ENCODE measurements around the gene CHMP3.

DNA sequence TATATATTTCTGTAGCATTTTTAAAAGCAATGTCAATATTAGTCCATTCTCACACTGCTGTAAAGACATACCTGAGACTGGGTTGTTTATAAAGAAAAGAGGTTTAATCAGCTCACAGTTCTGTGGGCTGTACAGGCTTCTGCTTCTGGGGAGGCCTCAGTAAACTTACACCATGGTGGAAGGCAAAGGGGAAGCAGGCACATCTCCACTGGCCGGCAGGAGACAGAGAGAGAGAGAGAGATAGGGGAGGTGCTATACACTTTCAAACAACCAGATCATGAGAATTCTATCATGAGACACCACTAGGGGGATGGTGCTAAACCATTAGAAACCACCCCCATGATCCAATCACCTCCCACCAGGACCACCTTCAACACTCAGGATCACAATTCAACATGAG is 43.1 kb downstream of the CHMP3 start:
- TF ChIP-seq EZH2 (IDR thresholded peaks at IDR 0.05; ENCODE audit: borderline replicate concordance) (no peak), EZH2phosphoT487 (IDR thresholded peaks at IDR 0.05; ENCODE audit: low read depth, severe bottlenecking, unreplicated experiment) (no peak)
- TF ChIP-seq, protein P1, sequence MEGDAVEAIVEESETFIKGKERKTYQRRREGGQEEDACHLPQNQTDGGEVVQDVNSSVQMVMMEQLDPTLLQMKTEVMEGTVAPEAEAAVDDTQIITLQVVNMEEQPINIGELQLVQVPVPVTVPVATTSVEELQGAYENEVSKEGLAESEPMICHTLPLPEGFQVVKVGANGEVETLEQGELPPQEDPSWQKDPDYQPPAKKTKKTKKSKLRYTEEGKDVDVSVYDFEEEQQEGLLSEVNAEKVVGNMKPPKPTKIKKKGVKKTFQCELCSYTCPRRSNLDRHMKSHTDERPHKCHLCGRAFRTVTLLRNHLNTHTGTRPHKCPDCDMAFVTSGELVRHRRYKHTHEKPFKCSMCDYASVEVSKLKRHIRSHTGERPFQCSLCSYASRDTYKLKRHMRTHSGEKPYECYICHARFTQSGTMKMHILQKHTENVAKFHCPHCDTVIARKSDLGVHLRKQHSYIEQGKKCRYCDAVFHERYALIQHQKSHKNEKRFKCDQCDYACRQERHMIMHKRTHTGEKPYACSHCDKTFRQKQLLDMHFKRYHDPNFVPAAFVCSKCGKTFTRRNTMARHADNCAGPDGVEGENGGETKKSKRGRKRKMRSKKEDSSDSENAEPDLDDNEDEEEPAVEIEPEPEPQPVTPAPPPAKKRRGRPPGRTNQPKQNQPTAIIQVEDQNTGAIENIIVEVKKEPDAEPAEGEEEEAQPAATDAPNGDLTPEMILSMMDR (IDR thresholded peaks at IDR 0.05; ENCODE audit: poor library complexity), result no peak

Measured in hepatocyte (in vitro differentiated cells).